Measurements from ENCODE around the gene F2R. TPM values are rescaled to one million over a fixed set of nuclear protein-coding genes. Genes with fewer than 3 reads are reported as not detected.

The F2R gene
- total RNA-seq, 1 donor from 2014 or later: 53.8 TPM

- no peaks in the 10 kb centered on the region for H3F3A ChIP-seq (ENCODE audit: low read depth)
- H3K4me3 ChIP-seq: no peak overlapping the region
- Mint-ChIP-seq H3K27me3 (ENCODE audit: insufficient read depth, low read depth) (no peaks in the 10 kb centered on the region), H3K4me1 (peaks cover 16% of the 10 kb centered on the region), H3K9me3 (no peaks in the 10 kb centered on the region), H3K27ac (no peak overlapping the region), H3K4me3 (no peak overlapping the region), H3K36me3 (peaks cover 14% of the 10 kb centered on the region)
- H3K79me2 ChIP-seq (ENCODE audit: low read depth): no peaks in the 10 kb centered on the region
- H2AFZ ChIP-seq (replicated peaks): no peak overlapping the region
- TF ChIP-seq CTCF (IDR thresholded peaks at IDR 0.05): no peak
- no peak for TF ChIP-seq EZH2phosphoT487 (IDR thresholded peaks at IDR 0.05)
- no peak for TF ChIP-seq EZH2 (IDR thresholded peaks at IDR 0.05)
- no peaks in the 10 kb centered on the region for H3K27me3 ChIP-seq
- no peaks in the 10 kb centered on the region for H3K36me3 ChIP-seq
- H3K4me2 ChIP-seq: no peak overlapping the region
- DNase-seq (ENCODE audit: low spot score): no peak
- H3K27ac ChIP-seq: no peak overlapping the region
- no peaks in the 10 kb centered on the region for H3K9me3 ChIP-seq (ENCODE audit: low read depth)
- H3K4me1 ChIP-seq: no peaks in the 10 kb centered on the region
- H3K9ac ChIP-seq: no peak overlapping the region
- no peaks in the 10 kb centered on the region for H4K20me1 ChIP-seq (ENCODE audit: low read depth)
Measured at GRCh38 chr5:76694317-76694716, 21.6 kb upstream of the F2R start.

- no peak overlapping the region for H3K9ac ChIP-seq
- no peak overlapping the region for H3K27ac ChIP-seq
- H3F3A ChIP-seq (ENCODE audit: low read depth): no peaks in the 10 kb centered on the region
- no peak for TF ChIP-seq EZH2phosphoT487 (IDR thresholded peaks at IDR 0.05)
- no peak overlapping the region for H3K4me3 ChIP-seq
- H3K4me3 Mint-ChIP-seq: no peak overlapping the region
- H3K36me3 ChIP-seq: no peaks in the 10 kb centered on the region
- no peaks in the 10 kb centered on the region for H4K20me1 ChIP-seq (ENCODE audit: low read depth)
- peaks cover 12% of the 10 kb centered on the region for H3K4me1 Mint-ChIP-seq
- no peak overlapping the region for H2AFZ ChIP-seq (replicated peaks)
- peaks cover 9% of the 10 kb centered on the region for H3K36me3 Mint-ChIP-seq
- no peaks in the 10 kb centered on the region for H3K9me3 ChIP-seq (ENCODE audit: low read depth)
- no peaks in the 10 kb centered on the region for H3K27me3 ChIP-seq
- H3K4me2 ChIP-seq: no peak overlapping the region
- H3K9me3 Mint-ChIP-seq: no peaks in the 10 kb centered on the region
- no peak overlapping the region for H3K27ac Mint-ChIP-seq
- no peaks in the 10 kb centered on the region for H3K27me3 Mint-ChIP-seq (ENCODE audit: insufficient read depth, low read depth)
- no peak for DNase-seq (ENCODE audit: low spot score)
- no peaks in the 10 kb centered on the region for H3K4me1 ChIP-seq
- no peaks in the 10 kb centered on the region for H3K79me2 ChIP-seq (ENCODE audit: low read depth)
Measured at GRCh38 chr5:76695346-76695745, 20.6 kb upstream of the F2R start.

GRCh38 chr5:76696251-76696650 is 19.7 kb upstream of the F2R start:
- H3K27ac ChIP-seq: no peak overlapping the region
- no peaks in the 10 kb centered on the region for H3K4me1 ChIP-seq
- no peak overlapping the region for H3K27ac Mint-ChIP-seq
- no peaks in the 10 kb centered on the region for H3K79me2 ChIP-seq (ENCODE audit: low read depth)
- peaks cover 11% of the 10 kb centered on the region for H3K36me3 Mint-ChIP-seq
- no peak for DNase-seq (ENCODE audit: low spot score)
- peaks cover 6% of the 10 kb centered on the region for H3K4me1 Mint-ChIP-seq
- H3K9me3 Mint-ChIP-seq: no peaks in the 10 kb centered on the region
- H3K4me3 ChIP-seq: no peak overlapping the region
- H2AFZ ChIP-seq (replicated peaks): no peak overlapping the region
- H3K27me3 Mint-ChIP-seq (ENCODE audit: insufficient read depth, low read depth): no peaks in the 10 kb centered on the region
- H3K9ac ChIP-seq: no peak overlapping the region
- no peaks in the 10 kb centered on the region for H3F3A ChIP-seq (ENCODE audit: low read depth)
- no peak overlapping the region for H3K4me3 Mint-ChIP-seq
- TF ChIP-seq EZH2phosphoT487 (IDR thresholded peaks at IDR 0.05) (no peak), EZH2 (IDR thresholded peaks at IDR 0.05) (no peak), CTCF (IDR thresholded peaks at IDR 0.05) (no peak)
- H3K4me2 ChIP-seq: no peak overlapping the region
- H3K9me3 ChIP-seq (ENCODE audit: low read depth): no peaks in the 10 kb centered on the region
- no peaks in the 10 kb centered on the region for H3K27me3 ChIP-seq
- no peaks in the 10 kb centered on the region for H3K36me3 ChIP-seq
- H4K20me1 ChIP-seq (ENCODE audit: low read depth): no peaks in the 10 kb centered on the region

GRCh38 chr5:76697670-76698069 is 18.3 kb upstream of the F2R start:
- no peaks in the 10 kb centered on the region for H3K4me1 ChIP-seq
- Mint-ChIP-seq H3K36me3 (peaks cover 16% of the 10 kb centered on the region), H3K27ac (no peak overlapping the region), H3K4me3 (no peak overlapping the region), H3K4me1 (no peaks in the 10 kb centered on the region), H3K9me3 (no peaks in the 10 kb centered on the region), H3K27me3 (ENCODE audit: insufficient read depth, low read depth) (no peaks in the 10 kb centered on the region)
- H3K27me3 ChIP-seq: no peaks in the 10 kb centered on the region
- H3K9me3 ChIP-seq (ENCODE audit: low read depth): no peaks in the 10 kb centered on the region
- H3F3A ChIP-seq (ENCODE audit: low read depth): no peaks in the 10 kb centered on the region
- no peak overlapping the region for H3K9ac ChIP-seq
- H3K36me3 ChIP-seq: no peaks in the 10 kb centered on the region
- H3K27ac ChIP-seq: no peak overlapping the region
- no peak overlapping the region for H3K4me2 ChIP-seq
- DNase-seq (ENCODE audit: low spot score): no peak
- no peaks in the 10 kb centered on the region for H3K79me2 ChIP-seq (ENCODE audit: low read depth)
- no peak overlapping the region for H2AFZ ChIP-seq (replicated peaks)
- no peak for TF ChIP-seq CTCF (IDR thresholded peaks at IDR 0.05)
- no peak for TF ChIP-seq EZH2 (IDR thresholded peaks at IDR 0.05)
- no peak for TF ChIP-seq EZH2phosphoT487 (IDR thresholded peaks at IDR 0.05)
- no peak overlapping the region for H3K4me3 ChIP-seq
- H4K20me1 ChIP-seq (ENCODE audit: low read depth): no peaks in the 10 kb centered on the region
